ENCODE data around the gene FAM200A.

DNA sequence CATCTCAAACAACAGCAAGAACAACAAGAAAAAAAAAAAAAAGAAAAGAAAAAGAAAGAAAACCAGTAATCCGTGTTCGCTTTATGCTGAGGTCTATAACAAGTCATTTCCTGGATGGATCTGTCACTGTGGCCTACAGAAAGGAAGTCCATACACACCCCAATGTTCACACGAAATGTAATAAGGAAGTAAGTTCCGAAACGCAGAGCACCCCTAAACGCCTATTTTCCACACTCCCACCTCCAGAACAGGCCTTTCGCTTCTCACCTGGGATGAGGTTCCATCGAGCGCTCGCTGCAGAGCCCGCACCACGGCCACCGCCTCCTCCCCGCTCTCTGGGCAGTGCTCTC lies 52.6 kb downstream of the FAM200A start:
- TF ChIP-seq, protein P1, sequence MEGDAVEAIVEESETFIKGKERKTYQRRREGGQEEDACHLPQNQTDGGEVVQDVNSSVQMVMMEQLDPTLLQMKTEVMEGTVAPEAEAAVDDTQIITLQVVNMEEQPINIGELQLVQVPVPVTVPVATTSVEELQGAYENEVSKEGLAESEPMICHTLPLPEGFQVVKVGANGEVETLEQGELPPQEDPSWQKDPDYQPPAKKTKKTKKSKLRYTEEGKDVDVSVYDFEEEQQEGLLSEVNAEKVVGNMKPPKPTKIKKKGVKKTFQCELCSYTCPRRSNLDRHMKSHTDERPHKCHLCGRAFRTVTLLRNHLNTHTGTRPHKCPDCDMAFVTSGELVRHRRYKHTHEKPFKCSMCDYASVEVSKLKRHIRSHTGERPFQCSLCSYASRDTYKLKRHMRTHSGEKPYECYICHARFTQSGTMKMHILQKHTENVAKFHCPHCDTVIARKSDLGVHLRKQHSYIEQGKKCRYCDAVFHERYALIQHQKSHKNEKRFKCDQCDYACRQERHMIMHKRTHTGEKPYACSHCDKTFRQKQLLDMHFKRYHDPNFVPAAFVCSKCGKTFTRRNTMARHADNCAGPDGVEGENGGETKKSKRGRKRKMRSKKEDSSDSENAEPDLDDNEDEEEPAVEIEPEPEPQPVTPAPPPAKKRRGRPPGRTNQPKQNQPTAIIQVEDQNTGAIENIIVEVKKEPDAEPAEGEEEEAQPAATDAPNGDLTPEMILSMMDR (conservative IDR thresholded peaks at IDR 0.05): no peak
- no peak for TF ChIP-seq EZH2 (IDR thresholded peaks at IDR 0.05; ENCODE audit: low read depth)

All from PC-9 (cell line).